ENCODE measurements around the gene EZR.
"Not testable (repeated sequence)": the region's sequence is repeated elsewhere in the genome, so short reads cannot be mapped to it uniquely, and the experiment has no call there.

Gene EZR

DNA sequence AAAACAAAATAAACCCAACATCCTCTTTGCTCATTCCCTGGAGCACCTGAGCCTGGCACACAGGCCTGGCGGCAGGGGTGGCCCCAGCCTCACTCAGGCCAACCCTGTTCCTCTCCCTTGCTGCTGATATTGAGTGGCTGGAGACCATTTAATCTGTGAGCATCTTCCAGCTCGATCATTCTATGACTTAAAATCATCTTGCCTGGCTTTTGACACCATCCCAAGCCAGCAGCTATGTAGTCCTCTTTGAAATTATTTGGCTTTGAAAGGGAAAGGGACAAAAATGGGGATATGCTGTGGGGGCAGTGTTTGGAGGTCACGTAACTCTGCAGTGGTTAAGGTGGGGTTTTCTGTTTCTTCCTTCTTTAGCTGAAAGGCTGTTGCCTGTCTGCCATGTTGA is 22.8 kb downstream of the EZR start:
- Histone ChIP-seq H2AFZ (ENCODE audit: low read length) (no peak overlapping the region), H3K36me3 (ENCODE audit: insufficient read depth, low read length) (peaks cover 57% of the 10 kb centered on the region), H3K9me2 (ENCODE audit: low read depth, low read length) (no peaks in the 10 kb centered on the region), H4K20me1 (ENCODE audit: insufficient read depth, low read length) (0 out of 2 replicates have a peak, but pooled peaks cover 4% of the 10 kb centered on the region), H3K4me2 (ENCODE audit: low read length) (peak overlapping the region; percentile 63), H3K27me3 (ENCODE audit: insufficient read depth, low read length) (no peaks in the 10 kb centered on the region), H3K79me2 (ENCODE audit: insufficient read depth, low read length) (peaks cover 100% of the 10 kb centered on the region), H3K9me3 (ENCODE audit: low read length) (no peaks in the 10 kb centered on the region), H3K9ac (ENCODE audit: low read length) (peak overlapping the region; percentile 6; the same call in 1 of the 2 replicates), H3K27ac (ENCODE audit: low read depth, low read length, poor library complexity, severe bottlenecking) (peak overlapping the region; percentile 78), H3K4me3 (ENCODE audit: low read depth, low read length, poor library complexity, severe bottlenecking) (peak overlapping the region; percentile 20), H3K4me1 (ENCODE audit: insufficient read depth, low read length, severe bottlenecking) (peaks cover 99% of the 10 kb centered on the region), H3F3A (ENCODE audit: insufficient read depth, low read length) (no peaks in the 10 kb centered on the region)
- TF ChIP-seq EZH2 (IDR thresholded peaks at IDR 0.05; ENCODE audit: borderline replicate concordance, low read length) (no peak), CTCF (IDR thresholded peaks at IDR 0.05; ENCODE audit: low read length) (no peak)

GRCh38 chr6:158795516-158795915 is 23.7 kb downstream of the EZR start:
- Histone ChIP-seq H3K4me1 (ENCODE audit: insufficient read depth, low read length, severe bottlenecking) (peaks cover 99% of the 10 kb centered on the region), H3K79me2 (ENCODE audit: insufficient read depth, low read length) (peaks cover 100% of the 10 kb centered on the region), H2AFZ (ENCODE audit: low read length) (no peak overlapping the region), H3F3A (ENCODE audit: insufficient read depth, low read length) (no peaks in the 10 kb centered on the region), H3K9me2 (ENCODE audit: low read depth, low read length) (no peaks in the 10 kb centered on the region), H4K20me1 (ENCODE audit: insufficient read depth, low read length) (0 out of 2 replicates have a peak, but pooled peaks cover 4% of the 10 kb centered on the region), H3K36me3 (ENCODE audit: insufficient read depth, low read length) (peaks cover 63% of the 10 kb centered on the region), H3K4me3 (ENCODE audit: low read depth, low read length, poor library complexity, severe bottlenecking) (no peak overlapping the region), H3K9me3 (ENCODE audit: low read length) (no peaks in the 10 kb centered on the region), H3K9ac (ENCODE audit: low read length) (no peak overlapping the region), H3K27me3 (ENCODE audit: insufficient read depth, low read length) (no peaks in the 10 kb centered on the region), H3K27ac (ENCODE audit: low read depth, low read length, poor library complexity, severe bottlenecking) (peak overlapping the region; percentile 78), H3K4me2 (ENCODE audit: low read length) (peak overlapping the region; percentile 63; the same call in 1 of the 2 replicates)
- no peak for TF ChIP-seq CTCF (IDR thresholded peaks at IDR 0.05; ENCODE audit: low read length)

DNA sequence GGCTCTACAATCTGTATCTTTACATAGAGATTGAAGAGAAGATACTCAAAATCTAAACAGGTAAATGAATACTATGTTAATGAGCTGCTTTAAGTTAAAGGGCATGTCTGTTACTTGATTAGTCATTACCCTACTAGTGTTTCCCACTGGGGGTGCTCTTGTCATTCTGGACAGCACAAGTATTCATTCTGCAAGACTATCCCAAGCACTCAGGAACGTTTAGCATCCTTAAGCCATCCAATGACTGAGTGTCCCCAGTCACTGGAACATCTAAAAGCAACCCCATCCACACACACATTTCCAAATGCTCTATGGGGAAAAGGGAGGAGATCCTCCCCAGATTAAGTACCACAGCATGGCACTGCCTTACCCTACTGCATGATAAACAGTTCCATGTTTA is 25.7 kb downstream of the EZR start:
- Histone ChIP-seq H3K4me1 (ENCODE audit: insufficient read depth, low read length, severe bottlenecking) (peaks cover 92% of the 10 kb centered on the region), H2AFZ (ENCODE audit: low read length) (no peak overlapping the region), H3K79me2 (ENCODE audit: insufficient read depth, low read length) (peaks cover 91% of the 10 kb centered on the region), H4K20me1 (ENCODE audit: insufficient read depth, low read length) (0 out of 2 replicates have a peak, but pooled peaks cover 6% of the 10 kb centered on the region), H3K4me3 (ENCODE audit: low read depth, low read length, poor library complexity, severe bottlenecking) (no peak overlapping the region), H3K9ac (ENCODE audit: low read length) (no peak overlapping the region), H3K9me2 (ENCODE audit: low read depth, low read length) (no peaks in the 10 kb centered on the region), H3F3A (ENCODE audit: insufficient read depth, low read length) (no peaks in the 10 kb centered on the region), H3K27ac (ENCODE audit: low read depth, low read length, poor library complexity, severe bottlenecking) (peak overlapping the region; percentile 57), H3K27me3 (ENCODE audit: insufficient read depth, low read length) (no peaks in the 10 kb centered on the region), H3K4me2 (ENCODE audit: low read length) (peak overlapping the region; percentile 10; the same call in 1 of the 2 replicates), H3K36me3 (ENCODE audit: insufficient read depth, low read length) (peaks cover 79% of the 10 kb centered on the region), H3K9me3 (ENCODE audit: low read length) (no peaks in the 10 kb centered on the region)
- TF ChIP-seq CTCF (IDR thresholded peaks at IDR 0.05; ENCODE audit: low read length), result peak; percentile 65
- TF ChIP-seq EZH2 (IDR thresholded peaks at IDR 0.05; ENCODE audit: borderline replicate concordance, low read length), result no peak

DNA sequence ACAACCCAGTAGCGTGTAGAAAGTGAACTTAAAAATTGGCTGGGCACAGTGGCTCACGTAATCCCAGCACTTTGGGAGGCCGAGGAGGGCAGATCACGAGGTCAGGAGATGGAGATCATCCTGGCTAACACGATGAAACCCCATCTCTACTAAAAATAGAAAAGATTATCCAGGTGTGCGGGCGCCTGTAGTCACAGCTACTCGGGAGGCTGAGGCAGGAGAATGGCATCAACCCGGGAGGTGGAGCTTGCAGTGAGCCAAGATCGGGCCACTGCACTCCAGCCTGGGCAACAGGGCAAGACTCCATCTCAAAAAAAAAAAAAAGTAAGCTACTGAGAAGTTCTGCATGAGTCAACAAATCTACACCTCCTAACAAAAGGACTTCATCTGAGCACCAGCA is 26.7 kb downstream of the EZR start:
- H3K4me2 ChIP-seq (ENCODE audit: low read length); H3K9ac ChIP-seq (ENCODE audit: low read length); H2AFZ ChIP-seq (ENCODE audit: low read length); H3K9me3 ChIP-seq (ENCODE audit: low read length); H3K27me3 ChIP-seq (ENCODE audit: insufficient read depth, low read length); H3F3A ChIP-seq (ENCODE audit: insufficient read depth, low read length); H3K9me2 ChIP-seq (ENCODE audit: low read depth, low read length); H3K4me3 ChIP-seq (ENCODE audit: low read depth, low read length, poor library complexity, severe bottlenecking); H4K20me1 ChIP-seq (ENCODE audit: insufficient read depth, low read length): not testable (repeated sequence)
- Histone ChIP-seq H3K36me3 (ENCODE audit: insufficient read depth, low read length) (peaks cover 81% of the 10 kb centered on the region), H3K4me1 (ENCODE audit: insufficient read depth, low read length, severe bottlenecking) (peaks cover 83% of the 10 kb centered on the region), H3K79me2 (ENCODE audit: insufficient read depth, low read length) (peaks cover 82% of the 10 kb centered on the region), H3K27ac (ENCODE audit: low read depth, low read length, poor library complexity, severe bottlenecking) (peak overlapping the region; percentile 57)
